K562 (cell line): Measurements from ENCODE around the gene PXDC1. TPM values are rescaled to one million over a fixed set of nuclear protein-coding genes. Genes with fewer than 3 reads are reported as not detected.

Experiments used
- ATAC-seq: fragments of 200-7000 bp; cut with Tn5 transposase; 3 replicates; pipeline ENCODE4 v1.9.1; 2020; ENCODE audit warnings: moderate library complexity
- BruUV-seq: library from RNA; stranded (reverse); fragments of 400-500 nt; replicated peaks from 2 replicates; lab custom pipeline; 2021; lab: Mats Ljungman, UMichigan
- CTCF ChIA-PET: fragments of 300-600 bp; formaldehyde crosslinking; extraction: SDS; loops from one replicate; lab custom pipeline; 2021; ENCODE audit warnings: low intra/inter-chr PET ratio; lab: Yijun Ruan, JAX
- POLR2A ChIA-PET: fragments of 300-600, 350-650 bp; sonication (Branson Sonifier 250); formaldehyde crosslinking; extraction: SDS; loops from one replicate; lab custom pipeline; 2021; ENCODE audit warnings: antibody characterized with exemption, inconsistent platforms; lab: Yijun Ruan, JAX
- DNase-seq, 4 experiments: peaks; one replicate each; pipeline versions ENCODE4 v3.0.0 to v3.0.0-alpha.2; 2011 to 2018; ENCODE audit warnings: low spot score in 3 of 4, mixed read lengths in 3 of 4; ENCODE audit errors: extremely low read depth in 1 of 4
- FAIRE-seq: peaks from 2 replicates; lab custom pipeline; 2011; peaks lifted over from hg19 to GRCh38; lab: Jason Lieb, UNC
- H2AFZ ChIP-seq: 2 replicates; pipeline ENCODE4 v1.6.0; 2011; ENCODE audit warnings: low read depth, low read length, control low read depth, inconsistent platforms
- H3K27ac ChIP-seq: fragments of 200-600 bp; 3 replicates; pipeline ENCODE4 v1.8.0; 2011; ENCODE audit warnings: low read depth, mild to moderate bottlenecking, control low read depth, inconsistent platforms, low read length, moderate library complexity, mixed read lengths; ENCODE audit errors: extremely low read depth
- H3K27me3 ChIP-seq, 2 experiments: fragments of 300-600 bp in 1 of 2; 2 replicates in 1 of 2; 3 replicates in 1 of 2; pipeline versions ENCODE4 v1.6.0 to v1.8.0; 2011; ENCODE audit warnings: inconsistent platforms in 2 of 2, low read length in 2 of 2, mild to moderate bottlenecking in 1 of 2, mixed read lengths in 1 of 2, moderate library complexity in 1 of 2; ENCODE audit not compliant: control insufficient read depth in 2 of 2, insufficient read depth in 2 of 2
- H3K36me3 ChIP-seq: fragments of 300-600 bp; 3 replicates; pipeline ENCODE4 v1.8.0; 2011; ENCODE audit warnings: mild to moderate bottlenecking, low read length, inconsistent platforms; ENCODE audit not compliant: control insufficient read depth, insufficient read depth
- H3K4me1 ChIP-seq, 2 experiments: fragments of 200-600 bp in 1 of 2; replicated peaks in 1 of 2; 2 replicates in 1 of 2; 3 replicates in 1 of 2; pipeline versions ENCODE4 v1.5.1 to v1.8.0; 2011; ENCODE audit warnings: inconsistent platforms in 2 of 2, low read length in 2 of 2, mild to moderate bottlenecking in 1 of 2, mixed read lengths in 1 of 2, moderate library complexity in 1 of 2; ENCODE audit not compliant: control insufficient read depth in 2 of 2, insufficient read depth in 2 of 2
- H3K4me2 ChIP-seq: 2 replicates; pipeline ENCODE4 v1.6.1; 2011; ENCODE audit warnings: low read length, control low read depth, inconsistent platforms, mixed read lengths; ENCODE audit not compliant: insufficient read depth
- H3K4me3 ChIP-seq: fragments of 200-600 bp; sonication (generic), shearing (Covaris generic); 2 replicates; pipeline ENCODE4 v1.5.1; 2016; ENCODE audit warnings: control low read depth, inconsistent platforms
- H3K79me2 ChIP-seq: fragments of 200-600 bp; 3 replicates; pipeline ENCODE4 v1.8.0; 2011; ENCODE audit warnings: low read length, inconsistent platforms; ENCODE audit not compliant: control insufficient read depth, insufficient read depth
- H3K9ac ChIP-seq, 2 experiments: 2 replicates each; pipeline versions ENCODE4 v1.6.0 to v1.6.1; 2011; ENCODE audit warnings: low read depth in 2 of 2, low read length in 2 of 2, control low read depth in 1 of 2, inconsistent platforms in 1 of 2, mild to moderate bottlenecking in 1 of 2, mixed read lengths in 1 of 2; ENCODE audit not compliant: insufficient read depth in 1 of 2
- H3K9me1 ChIP-seq: one replicate; pipeline ENCODE4 v1.6.0; 2011; ENCODE audit warnings: inconsistent platforms, mild to moderate bottlenecking, low read length, moderate library complexity; ENCODE audit not compliant: control insufficient read depth, insufficient read depth
- H3K9me3 ChIP-seq: replicated peaks from 2 replicates; pipeline ENCODE4 v1.5.1; 2011; ENCODE audit warnings: low read depth, low read length, inconsistent platforms; ENCODE audit not compliant: control insufficient read depth, insufficient read depth
- H4K20me1 ChIP-seq: replicated peaks from 2 replicates; pipeline ENCODE4 v1.6.1; 2011; ENCODE audit warnings: low read length, inconsistent platforms, mixed read lengths; ENCODE audit not compliant: control insufficient read depth, insufficient read depth
- ARID1B ChIP-seq: fragments of 450-650 bp; IDR thresholded peaks from 2 replicates; pipeline ENCODE4 v1.6.1; 2016; ENCODE audit warnings: antibody characterized with exemption, mild to moderate bottlenecking, inconsistent platforms
- CEBPB ChIP-seq: fragments of 450-650 bp; IDR thresholded peaks from 2 replicates; pipeline ENCODE4 v1.6.1; 2016; ENCODE audit warnings: missing genetic modification characterization, missing compliant biosample characterization
- HNRNPUL1 ChIP-seq: fragments of 200-400 bp; formaldehyde crosslinking; IDR thresholded peaks from 2 replicates; pipeline ENCODE4 v1.6.1; 2017; ENCODE audit warnings: low read length
- IFI16 ChIP-seq: fragments of 250-450 bp; sonication (Bioruptor Pico); IDR thresholded peaks from 2 replicates; pipeline ENCODE4 v2.1.2; 2022; ENCODE audit warnings: mild to moderate bottlenecking, inconsistent platforms
- ILK ChIP-seq: fragments of 450-650 bp; IDR thresholded peaks from 2 replicates; pipeline ENCODE4 v1.6.1; 2016; ENCODE audit warnings: missing genetic modification characterization, low read depth, mild to moderate bottlenecking, missing compliant biosample characterization, moderate library complexity, borderline replicate concordance
- JUND ChIP-seq, 2 experiments: IDR thresholded peaks; 2 replicates in 1 of 2; 3 replicates in 1 of 2; pipeline ENCODE4 v1.6.1; 2011; ENCODE audit warnings: borderline replicate concordance in 2 of 2, low read depth in 2 of 2, low read length in 2 of 2, improper control_type of control experiment in 1 of 2, missing biosample characterization in 1 of 2, missing genetic modification characterization in 1 of 2, missing genetic modification reagents in 1 of 2
- KAT8 ChIP-seq: fragments of 450-650 bp; IDR thresholded peaks from 2 replicates; pipeline ENCODE4 v1.6.1; 2016; ENCODE audit warnings: low read depth, mild to moderate bottlenecking
- MEF2A ChIP-seq: IDR thresholded peaks from 2 replicates; pipeline ENCODE4 v1.6.1; 2011; ENCODE audit warnings: low read depth, mild to moderate bottlenecking, low read length, moderate library complexity; ENCODE audit not compliant: control insufficient read depth
- MYBL2 ChIP-seq, 2 experiments: fragments of 450-650 bp in 1 of 2; sonication (generic) in 1 of 2; formaldehyde crosslinking in 1 of 2; IDR thresholded peaks; 2 replicates each; pipeline versions ENCODE4 v1.6.1 to v1.8.1; 2017 to 2022; ENCODE audit warnings: borderline replicate concordance in 1 of 2, inconsistent platforms in 1 of 2, low read depth in 1 of 2, mild to moderate bottlenecking in 1 of 2, missing genetic modification reagents in 1 of 2, moderate library complexity in 1 of 2
- NR2C2 ChIP-seq, 2 experiments: fragments of 200-800 bp in 1 of 2; sonication (Bioruptor generic) in 1 of 2; sonication (generic) in 1 of 2; formaldehyde crosslinking in 1 of 2; IDR thresholded peaks; 2 replicates each; pipeline versions ENCODE4 v1.6.1 to v1.8.0; 2016 to 2022; ENCODE audit warnings: mild to moderate bottlenecking in 1 of 2, missing compliant biosample characterization in 1 of 2, missing genetic modification characterization in 1 of 2, missing genetic modification reagents in 1 of 2
- ZBTB1 ChIP-seq: sonication (generic); formaldehyde crosslinking; IDR thresholded peaks from 2 replicates; pipeline ENCODE4 v1.8.1; 2023; ENCODE audit warnings: missing genetic modification reagents, low read depth, mild to moderate bottlenecking, borderline replicate concordance
- ZFP91 ChIP-seq: sonication (generic); formaldehyde crosslinking; IDR thresholded peaks from 2 replicates; pipeline ENCODE4 v1.8.0; 2022; ENCODE audit warnings: mild to moderate bottlenecking, missing genetic modification reagents
- ZNF316 ChIP-seq: fragments of 450-650 bp; IDR thresholded peaks from 2 replicates; pipeline ENCODE4 v1.6.1; 2016
- ZNF699 ChIP-seq: fragments of 250-450 bp; sonication (Bioruptor Pico); IDR thresholded peaks from 2 replicates; pipeline ENCODE4 v1.8.0; 2021; ENCODE audit warnings: mild to moderate bottlenecking, moderate library complexity; ENCODE audit not compliant: insufficient replicate concordance
- ZNF76 ChIP-seq: fragments of 250-450 bp; sonication (Bioruptor Pico); IDR thresholded peaks from 2 replicates; pipeline ENCODE4 v1.4.0; 2020; ENCODE audit warnings: mild to moderate bottlenecking, moderate library complexity, borderline replicate concordance
- WGBS: fragments of 100-300 bp; shearing (Covaris generic); methylation state at CpG from one replicate; pipeline ENCODE4 v1.1.6; 2016; ENCODE audit warnings: low coverage, mixed read lengths; ENCODE audit not compliant: insufficient coverage; ENCODE audit errors: missing lambda C conversion rate; 5-methylcytosine and 5-hydroxymethylcytosine counted together
- in situ Hi-C: fragments of 300-500 bp; cut with MboI; formaldehyde crosslinking; loops from 4 replicates; pipeline ENCODE4 v1.15.0; 2018; ENCODE audit warnings: inconsistent platforms, mixed read lengths
- intact Hi-C: fragments of 100-400 bp; cut with micrococcal nuclease; formaldehyde crosslinking; loops from 2 replicates; pipeline ENCODE4 v1.14.2; 2022
- polyA plus RNA-seq, 8 experiments: library from polyadenylated mRNA; depleted of rRNA in 4 of 8; stranded (reverse) in 5 of 8; unstranded in 3 of 8; fragments of >200 nt; fragmentation: Nextera tagmentation in 2 of 8; fragmentation: Illumina TruSeq in 1 of 8; extraction: Ambion mirVana in 2 of 8; extraction: Trizol in 1 of 8; gene quantifications; 2 replicates each; pipeline versions ENCODE4 v1.2.1 to v1.2.3, GENCODE V29; 2011 to 2014; ENCODE audit warnings: inconsistent platforms in 1 of 8, missing spikeins in 1 of 8
- total RNA-seq, 7 experiments: library from RNA; depleted of rRNA in 6 of 7; stranded (reverse); fragments of >200 nt in 6 of 7; fragmentation: Illumina TruSeq in 2 of 7; extraction: Trizol in 2 of 7; gene quantifications; 2 replicates each; pipeline versions ENCODE4 v1.2.1 to v1.2.3, GENCODE V29; 2011 to 2021; ENCODE audit warnings: low replicate concordance in 1 of 7
- TF ChIP-seq, protein P1 (sequence below): fragments of 450-650 bp; conservative IDR thresholded peaks from 2 replicates; pipeline ENCODE4 v1.6.1; 2016; ENCODE audit warnings: missing genetic modification characterization, low read depth, mild to moderate bottlenecking, control low read depth, missing compliant biosample characterization

Gene PXDC1
- total and polyA plus RNA-seq, 9 of the 15 experiments (the other 6 are each of a cell fraction or from before 2014, with no cell fraction given) = 0.09 to 0.33 (median 0.16) TPM; not detected in 5

DNA sequence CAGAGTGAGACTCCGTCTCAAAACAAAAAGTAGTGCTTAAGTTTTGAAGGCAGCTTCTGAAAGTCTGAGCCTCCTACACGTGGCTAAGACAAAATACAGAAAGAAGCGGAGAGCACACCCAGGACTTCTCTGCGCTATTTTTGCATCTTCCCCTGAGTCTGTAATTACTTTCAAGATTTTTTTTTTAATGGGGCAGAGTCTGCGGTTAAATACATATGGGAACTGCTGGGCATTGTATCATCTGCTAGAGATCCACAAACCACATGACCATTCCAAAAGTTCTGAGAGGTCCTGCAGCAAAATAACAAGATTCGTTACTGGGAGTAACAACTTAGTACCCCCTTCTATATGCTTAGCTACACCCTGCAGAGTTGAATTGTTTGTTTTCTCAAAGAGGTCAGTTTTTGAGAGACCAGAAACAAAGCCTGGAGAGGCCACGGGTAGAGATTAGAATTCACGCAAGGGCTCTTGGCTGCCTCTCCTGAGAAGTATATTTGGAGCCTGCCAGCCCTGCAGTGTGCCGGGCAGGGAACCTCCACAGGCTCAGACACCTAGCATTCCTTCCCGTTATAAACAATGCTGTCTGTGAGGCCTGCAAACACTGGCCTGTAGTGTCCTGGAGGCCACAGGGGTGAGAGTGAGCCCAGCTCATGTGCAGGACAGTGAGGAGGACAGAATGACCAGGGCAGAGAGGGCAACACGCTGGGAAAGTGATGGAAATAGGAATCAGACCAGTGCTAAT lies 49.5 kb upstream of the PXDC1 start (continued):
- TF ChIP-seq ZFP91 (CRISPR knock-in tag) = no peak
- no peak for TF ChIP-seq IFI16 (CRISPR knock-in tag)
- no peak for TF ChIP-seq MEF2A
- no peak for TF ChIP-seq ZNF699 (CRISPR knock-in tag)
- no peak for TF ChIP-seq JUND (IDR thresholded peaks at IDR 0.05; ENCODE audit: borderline replicate concordance, low read depth, low read length)
- TF ChIP-seq JUND (tag; IDR thresholded peaks at IDR 0.05; ENCODE audit: borderline replicate concordance, low read depth, low read length) = no peak

- in situ Hi-C loops = no loop called here
- TF ChIP-seq ZNF76 (CRISPR knock-in tag) (no peak), MYBL2 (IDR thresholded peaks at IDR 0.05; ENCODE audit: low read depth) (no peak), MYBL2 (CRISPR knock-in tag; IDR thresholded peaks at IDR 0.05; ENCODE audit: borderline replicate concordance) (no peak), ARID1B (no peak), HNRNPUL1 (no peak), CEBPB (tag) (no peak), ZBTB1 (no peak), ILK (tag) (no peak), NR2C2 (CRISPR knock-in tag; IDR thresholded peaks at IDR 0.05) (no peak), NR2C2 (tag; IDR thresholded peaks at IDR 0.05) (no peak), ZNF316 (no peak), KAT8 (no peak)
- TF ChIP-seq, protein P1, sequence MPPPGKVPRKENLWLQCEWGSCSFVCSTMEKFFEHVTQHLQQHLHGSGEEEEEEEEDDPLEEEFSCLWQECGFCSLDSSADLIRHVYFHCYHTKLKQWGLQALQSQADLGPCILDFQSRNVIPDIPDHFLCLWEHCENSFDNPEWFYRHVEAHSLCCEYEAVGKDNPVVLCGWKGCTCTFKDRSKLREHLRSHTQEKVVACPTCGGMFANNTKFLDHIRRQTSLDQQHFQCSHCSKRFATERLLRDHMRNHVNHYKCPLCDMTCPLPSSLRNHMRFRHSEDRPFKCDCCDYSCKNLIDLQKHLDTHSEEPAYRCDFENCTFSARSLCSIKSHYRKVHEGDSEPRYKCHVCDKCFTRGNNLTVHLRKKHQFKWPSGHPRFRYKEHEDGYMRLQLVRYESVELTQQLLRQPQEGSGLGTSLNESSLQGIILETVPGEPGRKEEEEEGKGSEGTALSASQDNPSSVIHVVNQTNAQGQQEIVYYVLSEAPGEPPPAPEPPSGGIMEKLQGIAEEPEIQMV (tag) = no peak
Measured at GRCh38 chr6:3799719-3800118, 48.2 kb upstream of the PXDC1 start.

More at GRCh38 chr6:3799719-3800118, 48.2 kb upstream of the PXDC1 start:
- H3K4me1 ChIP-seq = no peaks in the 10 kb centered on the region
- H3K36me3 ChIP-seq = no peaks in the 10 kb centered on the region
- no peaks in the 10 kb centered on the region for H3K9me1 ChIP-seq
- H3K4me3 ChIP-seq = no peak overlapping the region
- ATAC-seq (no peak), DNase-seq (no peak), FAIRE-seq (no peak)
- H3K79me2 ChIP-seq = no peaks in the 10 kb centered on the region
- no peak overlapping the region for H2AFZ ChIP-seq
- peaks cover 52 to 63% of the 10 kb centered on the region in 2 experiments for H3K27me3 ChIP-seq
- 3% methylated on average over 6 of the region's 6 CpGs for WGBS
- no peaks in the 10 kb centered on the region for H3K9me3 ChIP-seq
- 0 out of 2 replicates have a peak, but pooled peaks cover 4% of the 10 kb centered on the region for H4K20me1 ChIP-seq
- no TSS peak for BruUV-seq
- intact Hi-C loops = no loop called here
- CTCF ChIA-PET = interaction anchor here (0.6 kb wide), 1 partner anchor 19 kb away, joined by 3 read pairs; no protein-coding TSS in a partner anchor
- no peak overlapping the region for H3K4me2 ChIP-seq
- no peak overlapping the region for H3K27ac ChIP-seq
- POLR2A ChIA-PET = interaction anchor here (0.8 kb wide), 1 partner anchor 43 kb away, joined by 3 read pairs; no protein-coding TSS in a partner anchor
- no peak overlapping the region for H3K9ac ChIP-seq
